Cardiac fibroblast (primary cell): ENCODE data around the gene NRXN3.
"Not testable (repeated sequence)": the region's sequence is repeated elsewhere in the genome, so short reads cannot be mapped to it uniquely, and the experiment has no call there.

Source experiments
- DNase-seq, 2 donors: peaks; one replicate each; pipeline versions ENCODE4 v3.0.0 to v3.0.0-alpha.2; 2010; ENCODE audit warnings: low read depth in 2 of 2
- H3K4me3 ChIP-seq, 2 donors: replicated peaks in 1 of 2; 1 replicate in 1 of 2; 2 replicates in 1 of 2; pipeline ENCODE4 v1.5.1; 2011; ENCODE audit warnings: low read depth in 2 of 2, low read length in 2 of 2, mild to moderate bottlenecking in 2 of 2, moderate library complexity in 1 of 2
- TF ChIP-seq, protein P1 (sequence below): IDR thresholded peaks from one replicate; pipeline ENCODE4 v1.5.1; 2011; ENCODE audit warnings: low read depth, mild to moderate bottlenecking, low read length, inconsistent platforms

NRXN3 gene

DNA sequence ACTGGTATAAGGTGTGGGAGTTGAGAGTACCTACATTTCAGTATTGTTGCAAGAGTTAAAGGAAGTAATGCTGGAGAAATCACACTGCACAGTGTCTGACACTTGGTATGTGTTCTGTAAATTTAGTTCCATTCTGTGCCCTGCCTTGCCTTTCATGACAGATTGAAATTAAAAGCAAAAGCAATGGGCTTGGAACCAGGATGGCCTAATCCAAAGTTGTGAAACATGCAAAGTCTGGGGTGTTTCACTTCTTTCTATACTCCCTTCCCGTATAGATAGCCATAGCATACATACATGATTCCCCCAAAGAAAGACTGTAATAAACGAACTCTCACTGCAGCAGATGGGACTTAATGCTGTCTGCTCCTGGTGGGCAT, 281.1 kb downstream of the NRXN3 start:
- TF ChIP-seq, protein P1, sequence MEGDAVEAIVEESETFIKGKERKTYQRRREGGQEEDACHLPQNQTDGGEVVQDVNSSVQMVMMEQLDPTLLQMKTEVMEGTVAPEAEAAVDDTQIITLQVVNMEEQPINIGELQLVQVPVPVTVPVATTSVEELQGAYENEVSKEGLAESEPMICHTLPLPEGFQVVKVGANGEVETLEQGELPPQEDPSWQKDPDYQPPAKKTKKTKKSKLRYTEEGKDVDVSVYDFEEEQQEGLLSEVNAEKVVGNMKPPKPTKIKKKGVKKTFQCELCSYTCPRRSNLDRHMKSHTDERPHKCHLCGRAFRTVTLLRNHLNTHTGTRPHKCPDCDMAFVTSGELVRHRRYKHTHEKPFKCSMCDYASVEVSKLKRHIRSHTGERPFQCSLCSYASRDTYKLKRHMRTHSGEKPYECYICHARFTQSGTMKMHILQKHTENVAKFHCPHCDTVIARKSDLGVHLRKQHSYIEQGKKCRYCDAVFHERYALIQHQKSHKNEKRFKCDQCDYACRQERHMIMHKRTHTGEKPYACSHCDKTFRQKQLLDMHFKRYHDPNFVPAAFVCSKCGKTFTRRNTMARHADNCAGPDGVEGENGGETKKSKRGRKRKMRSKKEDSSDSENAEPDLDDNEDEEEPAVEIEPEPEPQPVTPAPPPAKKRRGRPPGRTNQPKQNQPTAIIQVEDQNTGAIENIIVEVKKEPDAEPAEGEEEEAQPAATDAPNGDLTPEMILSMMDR: no peak
- H3K4me3 ChIP-seq: no peak overlapping the region
- no peak for DNase-seq

DNA sequence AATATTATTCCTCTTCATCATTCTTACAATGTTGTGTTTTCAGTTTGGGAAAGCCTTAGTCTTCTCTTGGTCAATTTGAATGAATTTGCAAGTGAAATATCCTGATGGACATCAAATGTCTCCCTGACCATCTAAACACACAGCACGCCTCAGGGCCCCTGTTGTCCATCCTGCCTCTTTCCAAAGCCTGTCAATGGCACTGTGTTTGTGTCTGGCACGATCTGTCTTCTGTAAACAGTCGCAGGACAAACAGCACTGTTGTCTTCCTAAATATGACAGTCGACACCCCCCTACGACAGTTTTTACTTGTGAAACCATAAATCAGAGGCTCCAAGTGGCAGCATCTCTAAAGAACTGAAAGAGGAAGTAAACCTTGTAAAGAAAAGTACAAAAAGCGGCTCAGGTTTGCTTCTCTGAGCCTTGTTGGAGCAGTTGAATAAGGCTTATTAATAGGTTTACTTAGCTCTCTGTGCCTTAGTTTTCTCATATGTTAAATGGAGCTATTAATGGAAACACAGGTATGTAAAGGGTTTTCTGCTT, 285.8 kb downstream of the NRXN3 start:
- H3K4me3 ChIP-seq: no peak overlapping the region
- TF ChIP-seq, protein P1: no peak
- DNase-seq: no peak

DNA sequence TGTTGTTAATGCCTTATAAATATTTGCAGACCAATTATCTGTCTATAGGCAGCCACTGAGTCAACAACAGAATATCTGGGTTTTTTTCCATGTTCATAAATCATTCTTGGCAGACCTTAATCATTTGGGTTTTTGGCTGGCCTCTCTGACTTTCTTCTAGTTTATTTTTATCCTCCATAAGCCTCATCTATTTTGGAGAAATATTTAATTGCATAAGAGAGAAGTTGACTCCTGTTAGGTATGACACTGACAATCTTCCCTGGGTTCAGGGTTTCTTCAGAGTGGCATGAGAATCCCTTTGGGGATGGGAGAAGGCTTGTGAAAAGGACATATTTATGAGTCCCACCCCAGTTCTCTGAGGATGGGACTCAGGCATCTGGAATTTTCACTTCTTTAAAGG, 299.8 kb downstream of the NRXN3 start:
- H3K4me3 ChIP-seq: no peak overlapping the region
- TF ChIP-seq, protein P1: no peak
- no peak for DNase-seq

DNA sequence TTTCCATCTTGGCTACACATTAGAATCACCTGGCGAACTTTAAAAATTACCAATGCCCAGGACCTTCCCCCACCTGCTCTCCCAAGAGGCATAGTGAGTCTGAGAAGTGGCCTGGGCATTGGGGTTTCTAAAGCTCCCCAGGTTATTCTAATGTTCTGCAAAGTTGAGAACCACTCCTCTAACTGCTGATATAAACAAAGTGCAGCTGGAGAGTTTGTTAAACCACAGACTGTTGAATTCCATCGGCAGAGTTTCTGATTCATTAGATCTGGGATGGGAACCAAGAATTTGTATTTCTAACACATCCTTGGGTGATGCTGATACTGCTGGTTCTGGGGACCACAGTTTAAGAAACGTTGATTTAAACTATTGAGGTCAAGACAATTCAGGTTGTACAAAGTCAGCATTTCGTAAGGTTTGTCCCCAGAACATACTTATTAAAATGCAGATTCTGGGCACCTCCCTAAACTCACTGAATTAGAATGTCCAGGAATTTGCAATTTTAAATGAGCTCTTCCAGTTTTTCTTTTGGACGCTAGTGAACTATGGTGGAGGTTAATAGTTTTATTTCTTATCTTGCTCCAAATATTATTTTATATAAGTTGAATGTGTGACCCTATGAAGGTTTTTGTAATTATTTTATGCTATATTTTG, 309.1 kb downstream of the NRXN3 start:
- no peak for DNase-seq
- H3K4me3 ChIP-seq: no peak overlapping the region
- TF ChIP-seq, protein P1: no peak

DNA sequence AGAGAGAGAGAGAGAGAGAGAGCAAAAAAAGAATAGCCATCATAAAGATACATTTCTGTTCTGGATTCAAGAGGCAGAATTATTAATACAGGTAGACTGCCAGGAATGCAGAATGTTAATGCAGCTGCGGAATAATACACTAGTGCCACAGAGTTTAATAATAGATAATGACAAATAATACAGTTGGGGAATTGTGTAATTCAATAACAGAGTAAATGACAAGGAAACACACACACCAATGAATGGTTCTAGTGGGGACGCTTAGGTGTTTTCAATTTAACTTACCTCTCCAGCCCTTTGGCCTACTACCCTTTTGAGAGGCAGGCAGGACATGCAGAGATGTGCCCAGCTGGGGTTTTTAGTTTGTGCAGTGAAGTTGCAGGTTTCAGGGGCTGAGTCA, 313.9 kb downstream of the NRXN3 start:
- no peak for DNase-seq
- no peak overlapping the region for H3K4me3 ChIP-seq
- TF ChIP-seq, protein P1: no peak

DNA sequence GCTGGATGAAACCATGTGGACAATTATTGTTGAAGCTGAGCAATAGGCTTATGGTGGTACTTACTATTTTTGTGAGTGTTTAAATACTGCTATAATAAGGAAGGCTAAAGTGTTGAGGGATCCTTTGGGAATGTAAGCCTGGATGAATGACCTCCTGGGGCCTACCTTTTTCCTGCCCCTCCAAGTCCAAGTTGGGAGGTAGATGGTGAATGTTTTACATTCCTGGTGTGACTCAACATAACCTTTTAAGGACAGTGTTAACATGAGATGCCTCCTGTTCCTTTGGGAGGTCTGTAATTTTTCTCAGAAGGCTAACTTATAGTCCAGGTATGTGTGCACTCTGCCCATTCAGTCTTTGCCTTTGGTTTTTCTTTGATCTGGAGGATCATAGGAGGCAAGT, 315.9 kb downstream of the NRXN3 start:
- H3K4me3 ChIP-seq: no peak overlapping the region
- DNase-seq: no peak
- TF ChIP-seq, protein P1: no peak

DNA sequence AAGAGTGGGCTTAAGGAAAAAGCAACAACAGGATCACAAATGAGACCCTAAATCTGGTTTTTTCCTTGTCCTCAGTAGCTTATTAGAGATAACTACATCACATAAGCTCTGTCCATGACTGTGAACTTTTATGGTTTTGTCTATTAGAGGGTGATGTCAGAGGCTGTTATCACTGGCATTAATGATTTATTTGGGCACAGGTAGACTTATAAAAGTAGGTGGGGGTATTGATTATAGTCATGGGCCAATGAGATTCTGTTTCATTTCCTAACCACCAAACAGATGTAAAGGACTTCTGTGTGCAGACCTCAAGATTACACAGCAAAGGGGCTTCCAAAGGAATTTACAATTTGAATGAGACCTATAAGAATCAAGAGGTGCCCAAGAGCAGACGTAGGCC, 316.4 kb downstream of the NRXN3 start:
- H3K4me3 ChIP-seq: no peak overlapping the region
- no peak for DNase-seq
- TF ChIP-seq, protein P1: no peak

DNA sequence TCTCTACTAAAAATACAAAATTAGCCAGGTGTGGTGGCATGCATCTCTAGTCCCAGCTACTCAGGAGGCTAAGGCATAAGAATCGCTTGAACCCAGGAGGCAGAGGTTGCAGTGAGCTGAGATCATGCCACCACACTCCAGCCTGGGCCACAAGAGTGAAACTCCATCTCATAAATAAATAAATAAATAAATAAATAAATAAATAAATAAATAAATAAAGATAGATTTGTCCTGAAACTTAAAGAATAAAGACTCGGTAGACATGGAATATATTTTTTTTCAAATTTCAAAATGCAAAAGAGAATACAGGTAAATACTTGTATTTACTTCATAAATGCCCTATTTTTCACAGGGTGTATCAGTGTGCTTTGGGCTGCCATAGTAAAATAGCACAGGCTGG, 317.4 kb downstream of the NRXN3 start:
- H3K4me3 ChIP-seq, DNase-seq: not testable (repeated sequence)
